Measurements from ENCODE around the gene MFAP4.

GRCh38 chr17:19407601-19408345, 20.8 kb upstream of the MFAP4 start:
- TF ChIP-seq, protein P1, sequence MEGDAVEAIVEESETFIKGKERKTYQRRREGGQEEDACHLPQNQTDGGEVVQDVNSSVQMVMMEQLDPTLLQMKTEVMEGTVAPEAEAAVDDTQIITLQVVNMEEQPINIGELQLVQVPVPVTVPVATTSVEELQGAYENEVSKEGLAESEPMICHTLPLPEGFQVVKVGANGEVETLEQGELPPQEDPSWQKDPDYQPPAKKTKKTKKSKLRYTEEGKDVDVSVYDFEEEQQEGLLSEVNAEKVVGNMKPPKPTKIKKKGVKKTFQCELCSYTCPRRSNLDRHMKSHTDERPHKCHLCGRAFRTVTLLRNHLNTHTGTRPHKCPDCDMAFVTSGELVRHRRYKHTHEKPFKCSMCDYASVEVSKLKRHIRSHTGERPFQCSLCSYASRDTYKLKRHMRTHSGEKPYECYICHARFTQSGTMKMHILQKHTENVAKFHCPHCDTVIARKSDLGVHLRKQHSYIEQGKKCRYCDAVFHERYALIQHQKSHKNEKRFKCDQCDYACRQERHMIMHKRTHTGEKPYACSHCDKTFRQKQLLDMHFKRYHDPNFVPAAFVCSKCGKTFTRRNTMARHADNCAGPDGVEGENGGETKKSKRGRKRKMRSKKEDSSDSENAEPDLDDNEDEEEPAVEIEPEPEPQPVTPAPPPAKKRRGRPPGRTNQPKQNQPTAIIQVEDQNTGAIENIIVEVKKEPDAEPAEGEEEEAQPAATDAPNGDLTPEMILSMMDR (IDR thresholded peaks at IDR 0.05): no peak
- TF ChIP-seq POLR2A (IDR thresholded peaks at IDR 0.05): no peak

All from heart left ventricle (tissue), 13 donors.